ENCODE measurements around the gene PLEKHH2.

Gene PLEKHH2

GRCh38 chr2:43798300-43798699 lies 161.2 kb downstream of the PLEKHH2 start:
- ChIA-PET CTCF (interaction anchor here (1.0 kb wide), 2 partner anchors 9 to 11 kb away, joined by 3 to 5 read pairs; no protein-coding TSS in a partner anchor), POLR2A (interaction anchor here (0.6 kb wide), 1 partner anchor 93 kb away, joined by 4 read pairs; no protein-coding TSS in a partner anchor)
- no peak for DNase-seq (ENCODE audit: low read depth, low spot score)
- TF ChIP-seq CTCF (IDR thresholded peaks at IDR 0.05; ENCODE audit: insufficient read depth, low read length, missing control alignments), result no peak
- no peak overlapping the region for H3K4me3 ChIP-seq (ENCODE audit: low read depth, low read length)

- no peak for DNase-seq (ENCODE audit: low read depth, low spot score)
- no peak overlapping the region for H3K4me3 ChIP-seq (ENCODE audit: low read depth, low read length)
- ChIA-PET POLR2A (no interaction called here), CTCF (interaction anchor here (1.1 kb wide), 1 partner anchor 9 kb away, joined by 3 read pairs; no protein-coding TSS in a partner anchor)
- no peak for TF ChIP-seq CTCF (IDR thresholded peaks at IDR 0.05; ENCODE audit: insufficient read depth, low read length, missing control alignments)
Observed at GRCh38 chr2:43800894-43801293, 163.8 kb downstream of the PLEKHH2 start.

DNA sequence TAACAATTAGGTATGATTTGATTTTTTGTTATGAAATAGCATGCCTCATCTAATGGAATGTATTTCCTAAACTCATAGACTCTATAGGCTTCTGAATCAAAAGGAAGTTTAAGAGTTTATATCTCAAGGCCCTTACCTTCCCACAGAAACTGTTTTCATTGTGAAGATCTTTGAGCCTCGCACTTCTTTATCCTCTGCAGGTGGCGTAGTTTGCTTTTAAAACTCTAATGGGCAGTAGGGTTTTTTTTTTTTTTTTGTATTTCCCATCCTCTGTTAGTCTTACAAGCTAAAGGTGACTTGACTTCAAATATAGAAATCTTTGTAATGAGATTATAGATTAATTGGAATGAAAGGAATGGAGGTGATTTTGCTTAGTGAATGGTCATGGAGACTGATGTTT lies 165.1 kb downstream of the PLEKHH2 start:
- ChIA-PET POLR2A (no interaction called here), CTCF (interaction anchor here (1.1 kb wide), 1 partner anchor 8 kb away, joined by 3 read pairs; no protein-coding TSS in a partner anchor)
- no peak for TF ChIP-seq CTCF (IDR thresholded peaks at IDR 0.05; ENCODE audit: insufficient read depth, low read length, missing control alignments)
- DNase-seq (ENCODE audit: low read depth, low spot score), result no peak
- H3K4me3 ChIP-seq (ENCODE audit: low read depth, low read length), result no peak overlapping the region

DNA sequence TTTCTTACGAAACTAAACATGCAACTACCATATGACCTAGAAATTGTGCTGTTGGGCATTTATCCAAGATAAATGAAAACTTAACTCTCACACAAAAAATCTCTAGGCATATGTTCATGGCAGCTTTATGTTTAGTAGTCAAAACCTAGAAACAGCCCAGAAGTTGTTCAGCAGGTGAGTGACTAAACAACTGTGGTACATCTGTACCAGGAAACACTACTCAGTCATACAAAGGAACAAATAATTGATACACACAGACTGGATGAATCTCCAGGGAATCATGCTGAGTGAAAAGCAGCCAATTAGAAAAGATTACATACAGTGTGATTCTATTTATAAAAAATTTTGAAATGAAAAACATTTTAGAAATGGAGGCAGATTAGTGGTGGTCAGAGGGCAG lies 166.1 kb downstream of the PLEKHH2 start:
- ChIA-PET POLR2A (no interaction called here), CTCF (no interaction called here)
- H3K4me3 ChIP-seq (ENCODE audit: low read depth, low read length), result no peak overlapping the region
- no peak for TF ChIP-seq CTCF (IDR thresholded peaks at IDR 0.05; ENCODE audit: insufficient read depth, low read length, missing control alignments)
- no peak for DNase-seq (ENCODE audit: low read depth, low spot score)

DNA sequence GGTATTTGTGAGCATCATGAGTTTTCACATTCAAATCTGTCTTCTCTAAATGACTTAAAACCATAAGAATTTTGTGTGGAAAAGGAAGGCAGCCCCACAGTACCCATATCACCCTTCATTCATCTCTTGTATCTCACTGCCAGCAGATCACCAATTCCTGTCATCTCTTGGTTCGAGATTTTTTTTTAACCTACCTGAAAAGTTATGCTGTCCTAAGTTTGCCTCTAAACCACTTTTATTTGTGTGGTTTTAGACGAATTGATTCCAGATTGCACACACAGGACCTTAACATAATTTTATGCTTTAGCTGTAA lies 169.6 kb downstream of the PLEKHH2 start:
- TF ChIP-seq CTCF (IDR thresholded peaks at IDR 0.05; ENCODE audit: insufficient read depth, low read length, missing control alignments), result no peak
- POLR2A ChIA-PET, result no interaction called here
- CTCF ChIA-PET, result no interaction called here
- no peak for DNase-seq (ENCODE audit: low read depth, low spot score)
- H3K4me3 ChIP-seq (ENCODE audit: low read depth, low read length), result no peak overlapping the region

GRCh38 chr2:43810452-43810851 lies 173.4 kb downstream of the PLEKHH2 start:
- POLR2A ChIA-PET, result no interaction called here
- H3K4me3 ChIP-seq (ENCODE audit: low read depth, low read length), result no peak overlapping the region
- no peak for TF ChIP-seq CTCF (IDR thresholded peaks at IDR 0.05; ENCODE audit: insufficient read depth, low read length, missing control alignments)
- DNase-seq (ENCODE audit: low read depth, low spot score), result no peak
- CTCF ChIA-PET, result interaction anchor here (0.6 kb wide), 1 partner anchor 9 kb away, joined by 3 read pairs; no protein-coding TSS in a partner anchor
